ENCODE measurements around the gene PRDM11. TPM values are rescaled to one million over a fixed set of nuclear protein-coding genes. Genes with fewer than 3 reads are reported as not detected.

The PRDM11 gene
- total and polyA plus RNA-seq, 8 donors: 1.2 to 139 (median 7.9) TPM

DNA sequence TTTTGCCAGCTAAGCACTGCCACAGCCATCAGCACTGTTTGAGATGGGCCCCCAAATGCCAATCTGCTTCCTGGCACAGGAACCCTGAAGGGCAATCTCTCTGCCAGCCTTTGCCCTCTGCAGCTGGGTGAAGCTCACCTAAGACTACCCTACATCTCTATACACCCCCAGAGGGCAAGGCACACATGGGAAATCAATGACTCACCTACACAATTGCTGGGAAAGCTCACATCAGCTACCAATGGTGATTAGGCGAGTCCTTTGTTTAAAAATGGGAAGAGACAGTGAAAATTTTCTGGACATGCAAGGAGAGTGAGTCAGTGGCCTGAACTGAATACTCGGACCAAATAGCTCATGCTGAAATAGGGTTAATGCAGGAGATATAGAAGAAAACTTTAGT lies 12.6 kb upstream of the PRDM11 start:
- no peak overlapping the region for H3K27ac ChIP-seq
- TF ChIP-seq EP300 (IDR thresholded peaks at IDR 0.05) (no peak), POLR2A (IDR thresholded peaks at IDR 0.05) (no peak), POLR2AphosphoS5 (IDR thresholded peaks at IDR 0.05) (no peak)
- TF ChIP-seq, protein P1, sequence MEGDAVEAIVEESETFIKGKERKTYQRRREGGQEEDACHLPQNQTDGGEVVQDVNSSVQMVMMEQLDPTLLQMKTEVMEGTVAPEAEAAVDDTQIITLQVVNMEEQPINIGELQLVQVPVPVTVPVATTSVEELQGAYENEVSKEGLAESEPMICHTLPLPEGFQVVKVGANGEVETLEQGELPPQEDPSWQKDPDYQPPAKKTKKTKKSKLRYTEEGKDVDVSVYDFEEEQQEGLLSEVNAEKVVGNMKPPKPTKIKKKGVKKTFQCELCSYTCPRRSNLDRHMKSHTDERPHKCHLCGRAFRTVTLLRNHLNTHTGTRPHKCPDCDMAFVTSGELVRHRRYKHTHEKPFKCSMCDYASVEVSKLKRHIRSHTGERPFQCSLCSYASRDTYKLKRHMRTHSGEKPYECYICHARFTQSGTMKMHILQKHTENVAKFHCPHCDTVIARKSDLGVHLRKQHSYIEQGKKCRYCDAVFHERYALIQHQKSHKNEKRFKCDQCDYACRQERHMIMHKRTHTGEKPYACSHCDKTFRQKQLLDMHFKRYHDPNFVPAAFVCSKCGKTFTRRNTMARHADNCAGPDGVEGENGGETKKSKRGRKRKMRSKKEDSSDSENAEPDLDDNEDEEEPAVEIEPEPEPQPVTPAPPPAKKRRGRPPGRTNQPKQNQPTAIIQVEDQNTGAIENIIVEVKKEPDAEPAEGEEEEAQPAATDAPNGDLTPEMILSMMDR (IDR thresholded peaks at IDR 0.05): no peak
- peaks cover 0 to 7% (median 3%) of the 10 kb centered on the region in 4 donors for H3K9me3 ChIP-seq
- no peaks in the 10 kb centered on the region for H3K4me1 ChIP-seq
- DNase-seq: no peak
- 67 to 91% (median 78%) methylated on average over 2 of the region's 2 CpGs for WGBS, 5 donors
- no peak overlapping the region for H3K4me3 ChIP-seq
- peaks cover 0 to 16% (median 0%) of the 10 kb centered on the region in 3 donors for H3K27me3 ChIP-seq
- intact Hi-C loops (cut with DNase I; ENCODE audit: low total_unique reads): no loop called here
- H3K36me3 ChIP-seq: no peaks in the 10 kb centered on the region

DNA sequence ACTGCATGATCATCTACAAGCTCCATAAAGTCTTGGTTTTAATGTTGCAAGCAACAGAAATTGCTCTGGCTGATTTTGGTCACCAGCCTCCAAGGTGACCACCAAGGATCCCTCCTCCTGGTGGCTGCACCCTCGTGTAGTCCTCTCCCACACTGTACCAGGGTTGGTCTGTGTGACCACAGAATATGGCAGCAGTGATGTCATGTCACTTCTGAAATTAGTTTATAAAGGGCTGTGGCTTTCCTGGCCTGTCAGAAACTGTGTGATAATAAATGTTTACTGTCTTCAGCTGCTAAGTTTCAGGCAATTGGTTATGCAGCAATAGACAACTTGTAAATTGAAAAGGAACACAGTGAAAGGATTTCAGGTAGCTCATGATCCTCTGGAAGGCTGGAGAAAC lies 5.3 kb upstream of the PRDM11 start:
- intact Hi-C loops (cut with DNase I; ENCODE audit: low total_unique reads): no loop called here
- no peak for TF ChIP-seq POLR2A (IDR thresholded peaks at IDR 0.05)
- no peak for TF ChIP-seq EP300 (IDR thresholded peaks at IDR 0.05)
- TF ChIP-seq, protein P1 (IDR thresholded peaks at IDR 0.05): no peak
- TF ChIP-seq POLR2AphosphoS5 (IDR thresholded peaks at IDR 0.05): no peak
- Histone ChIP-seq H3K36me3 (no peaks in the 10 kb centered on the region), H3K27me3 (peaks cover 0 to 12% (median 0%) of the 10 kb centered on the region in 3 donors), H3K9me3 (no peaks in the 10 kb centered on the region), H3K27ac (no peak overlapping the region), H3K4me1 (peaks cover 9 to 13% (median 11%) of the 10 kb centered on the region in 4 donors), H3K4me3 (no peak overlapping the region)
- DNase-seq: no peak
- WGBS, 5 donors: 10 to 27% (median 17%) methylated on average over 1 of the region's 1 CpG

DNA sequence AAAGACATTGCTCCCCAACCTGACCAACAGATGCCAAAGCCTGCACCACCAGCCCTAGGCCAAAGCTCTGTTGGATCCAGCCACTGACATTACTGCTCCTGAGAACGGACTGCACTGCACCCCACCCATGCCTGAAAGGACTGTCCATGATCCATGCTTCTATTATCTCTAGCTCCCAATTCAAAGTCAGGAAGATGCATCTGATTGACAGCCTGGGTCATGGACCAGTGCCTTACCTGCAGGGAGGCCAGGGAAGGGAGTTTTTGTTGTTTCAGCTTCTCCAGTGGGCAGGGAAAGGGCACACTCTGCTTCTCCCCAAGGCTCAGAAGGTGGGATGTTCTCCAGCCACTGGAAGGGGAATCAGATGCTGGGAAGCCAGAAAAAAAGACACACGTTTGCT lies 4.8 kb upstream of the PRDM11 start:
- Histone ChIP-seq H3K27ac (no peak overlapping the region), H3K4me1 (peaks cover 9 to 13% (median 11%) of the 10 kb centered on the region in 4 donors), H3K4me3 (no peak overlapping the region), H3K27me3 (peaks cover 0 to 12% (median 0%) of the 10 kb centered on the region in 3 donors), H3K9me3 (no peaks in the 10 kb centered on the region), H3K36me3 (no peaks in the 10 kb centered on the region)
- DNase-seq: no peak
- intact Hi-C loops (cut with DNase I; ENCODE audit: low total_unique reads): no loop called here
- 59 to 84% (median 68%) methylated on average over 1 to 2 of the region's 2 CpGs for WGBS, 5 donors
- TF ChIP-seq EP300 (IDR thresholded peaks at IDR 0.05): no peak
- TF ChIP-seq, protein P1 (IDR thresholded peaks at IDR 0.05): no peak
- no peak for TF ChIP-seq POLR2AphosphoS5 (IDR thresholded peaks at IDR 0.05)
- TF ChIP-seq POLR2A (IDR thresholded peaks at IDR 0.05): no peak

DNA sequence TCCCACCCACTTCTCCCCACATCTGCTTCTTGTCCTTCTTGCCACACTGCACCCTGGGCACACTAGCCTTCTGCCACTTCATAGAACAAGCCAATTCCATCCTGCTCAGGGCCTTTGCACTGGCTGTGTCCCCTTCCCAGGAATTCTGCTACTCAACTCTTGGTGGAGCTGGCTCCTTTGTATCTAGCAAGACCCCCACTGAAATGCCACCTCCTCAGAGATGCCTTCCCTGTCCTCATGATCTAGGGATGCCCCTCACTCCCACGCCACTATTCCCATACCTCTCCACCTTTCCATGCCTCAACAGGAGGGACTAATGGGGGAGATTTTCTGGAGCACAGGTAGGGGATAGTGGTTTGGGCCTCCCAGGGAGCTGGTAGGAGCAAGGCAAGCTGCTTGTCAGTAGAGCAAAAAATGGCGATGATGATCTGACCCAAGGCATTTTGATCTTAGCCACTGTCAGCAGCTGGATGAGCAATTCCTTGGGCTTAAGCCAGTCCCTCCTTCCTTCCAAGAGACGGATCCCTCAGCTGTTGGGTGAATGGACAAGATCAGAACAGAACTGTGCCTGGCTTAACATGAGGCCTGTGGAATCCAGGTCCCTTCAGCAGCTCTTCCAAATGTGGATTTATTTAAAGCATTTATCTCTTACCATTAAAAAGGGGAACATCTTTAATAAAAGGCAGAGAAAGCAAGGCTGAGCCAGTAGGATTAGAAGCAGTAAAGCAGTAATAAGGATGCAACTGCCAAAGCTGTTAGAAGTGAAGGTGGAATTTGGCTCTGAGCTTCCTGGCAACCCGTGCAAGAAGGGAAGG lies 4.0 kb upstream of the PRDM11 start:
- TF ChIP-seq POLR2AphosphoS5 (IDR thresholded peaks at IDR 0.05): no peak
- TF ChIP-seq POLR2A (IDR thresholded peaks at IDR 0.05): no peak
- TF ChIP-seq, protein P1 (IDR thresholded peaks at IDR 0.05): no peak
- no peak for TF ChIP-seq EP300 (IDR thresholded peaks at IDR 0.05)
- intact Hi-C loops (cut with DNase I; ENCODE audit: low total_unique reads): no loop called here
- Histone ChIP-seq H3K27me3 (peaks cover 0 to 11% (median 0%) of the 10 kb centered on the region in 3 donors), H3K36me3 (no peaks in the 10 kb centered on the region), H3K4me1 (peaks cover 9 to 14% (median 13%) of the 10 kb centered on the region in 4 donors), H3K27ac (no peak overlapping the region), H3K9me3 (no peaks in the 10 kb centered on the region), H3K4me3 (no peak overlapping the region)
- peak in 1 of 2 donors; percentile 21 for DNase-seq
- WGBS, 5 donors: 72 to 85% (median 77%) methylated on average over 4 of the region's 4 CpGs

Data from stomach (tissue), 9 donors.